GM11168 (cell line): ENCODE measurements around the gene SCN1B.
"Not testable (repeated sequence)": the region's sequence is repeated elsewhere in the genome, so short reads cannot be mapped to it uniquely, and the experiment has no call there.

ENCODE experiments used
- in situ Hi-C: fragments of 300-500 bp; cut with MboI; formaldehyde crosslinking; loops from one replicate; pipeline ENCODE4 v1.12.0; 2022; ENCODE audit warnings: low sequenced_read_pairs; ENCODE audit not compliant: unreplicated experiment

SCN1B gene

DNA sequence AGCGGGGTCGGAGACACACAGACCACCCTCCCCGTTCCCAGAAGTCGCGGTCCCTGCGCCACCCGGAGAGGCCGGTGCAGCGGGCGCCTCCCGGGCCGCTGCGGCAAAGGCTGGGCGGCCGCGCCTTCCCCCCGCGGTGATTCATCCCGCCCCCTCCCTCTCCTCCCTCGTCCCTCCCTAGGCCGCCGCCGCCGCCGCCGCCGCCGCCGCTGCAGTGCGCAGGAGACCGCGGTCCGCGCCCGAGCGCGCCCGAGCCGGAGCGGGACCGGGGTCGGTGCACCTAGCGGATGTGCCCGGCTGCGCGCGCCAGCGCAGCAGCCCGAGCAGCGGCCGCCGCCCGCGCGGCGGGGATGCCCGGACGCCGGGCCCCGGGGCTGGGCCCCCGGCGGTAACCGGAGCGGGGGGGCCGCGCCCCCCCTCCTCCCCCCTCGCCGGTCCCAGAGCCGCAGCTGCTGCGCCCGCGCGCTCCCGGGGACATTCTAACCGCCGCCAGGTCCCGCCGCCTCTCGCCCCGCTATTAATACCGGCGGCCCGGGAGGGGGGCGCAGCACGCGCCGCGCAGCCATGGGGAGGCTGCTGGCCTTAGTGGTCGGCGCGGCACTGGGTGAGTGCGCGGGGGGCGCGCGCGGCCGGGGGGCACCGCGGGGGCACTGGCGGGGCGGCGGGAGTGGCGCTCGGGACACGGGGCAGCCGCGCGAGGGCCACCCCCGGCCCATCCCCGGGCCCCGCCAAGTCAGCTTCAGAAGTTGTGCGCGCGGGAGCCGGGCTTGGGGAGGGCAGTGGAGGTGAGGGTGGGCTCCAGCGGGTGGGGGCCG, at the start of gene SCN1B:
Gene SCN1B, plus strand, starts transcription at position 214 of the 815 bp plus-strand sequence. Its CDS starts 351 bp downstream, at position 565.
- in situ Hi-C loops, result no loop called here

DNA sequence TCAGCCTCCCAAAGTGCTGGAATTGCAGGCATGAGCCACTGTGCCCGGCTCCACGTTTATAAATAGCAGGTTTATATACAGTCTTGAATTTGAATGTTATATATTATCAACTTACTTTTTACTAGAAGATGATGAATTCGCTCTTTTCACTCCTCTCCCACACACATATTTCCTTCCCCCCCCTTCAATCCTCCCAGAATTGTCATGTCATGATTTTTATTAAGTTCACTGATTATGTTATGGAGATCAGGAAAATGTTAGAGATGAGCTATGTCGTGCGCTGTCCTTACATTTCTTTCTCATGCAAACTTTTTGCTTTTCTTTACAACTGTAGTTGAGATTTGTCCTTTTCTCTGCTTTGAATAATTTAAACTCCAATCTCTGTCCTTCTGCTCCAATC, 48.0 kb upstream of the SCN1B start:
- in situ Hi-C loops, result no loop called here

DNA sequence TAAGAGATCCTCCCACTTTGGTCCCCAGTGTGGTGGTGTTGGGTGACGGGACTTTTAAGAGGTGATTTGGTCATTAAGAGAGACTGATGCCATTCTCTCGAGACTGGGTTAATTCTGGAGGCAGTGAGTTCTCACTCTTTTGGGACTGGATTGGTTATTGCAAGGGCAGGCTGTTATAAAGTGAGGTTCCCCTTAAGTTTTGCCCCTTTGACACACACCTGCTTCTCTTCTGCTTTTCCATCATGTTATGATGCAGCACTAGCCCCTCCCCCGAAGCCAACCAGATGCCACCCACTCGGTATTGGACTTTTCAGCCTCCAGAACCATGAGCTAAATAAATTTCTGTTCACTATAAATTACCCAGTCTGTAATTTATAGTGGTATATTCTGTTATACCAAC, 46.5 kb upstream of the SCN1B start:
- in situ Hi-C loops, result no loop called here

GRCh38 chr19:34984287-34984686, 46.0 kb upstream of the SCN1B start:
- in situ Hi-C loops, result no loop called here

DNA sequence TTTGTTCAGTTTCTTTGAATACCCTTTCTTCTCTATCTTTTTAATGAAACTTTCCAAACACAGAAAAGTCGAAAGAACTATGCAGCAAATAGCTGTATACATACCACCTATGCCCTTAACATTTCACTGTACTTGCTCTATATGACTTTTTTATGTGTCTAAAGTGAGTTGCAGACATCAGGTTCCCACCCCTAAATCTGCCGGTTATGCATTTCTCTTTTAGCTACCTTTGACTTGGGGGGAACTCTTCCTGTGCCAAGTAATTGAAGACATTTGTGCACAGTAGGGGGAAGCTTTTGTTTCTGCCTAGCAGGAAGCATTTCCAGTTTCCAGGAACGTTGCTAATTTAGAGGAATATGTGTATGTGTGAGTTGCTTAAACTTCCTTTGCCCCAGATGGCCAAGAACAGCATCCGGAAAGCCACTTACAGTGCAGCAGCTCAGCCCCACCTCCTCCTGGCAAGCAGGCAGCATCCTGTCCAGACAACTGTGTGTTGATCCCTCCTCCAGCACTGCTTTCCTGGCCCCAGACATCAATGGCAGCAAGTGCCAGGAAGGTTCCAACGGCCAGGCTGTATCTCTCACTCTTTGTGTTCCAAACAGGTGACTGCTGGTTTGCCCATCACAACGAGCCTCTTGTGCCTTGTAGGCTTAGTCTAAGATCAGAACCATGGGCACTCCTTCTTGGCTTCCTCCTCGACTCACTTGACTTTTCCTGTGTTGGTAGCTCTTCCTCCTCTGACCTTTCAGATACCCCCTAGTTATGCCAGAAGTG, 44.8 kb upstream of the SCN1B start:
- in situ Hi-C loops, result no loop called here

DNA sequence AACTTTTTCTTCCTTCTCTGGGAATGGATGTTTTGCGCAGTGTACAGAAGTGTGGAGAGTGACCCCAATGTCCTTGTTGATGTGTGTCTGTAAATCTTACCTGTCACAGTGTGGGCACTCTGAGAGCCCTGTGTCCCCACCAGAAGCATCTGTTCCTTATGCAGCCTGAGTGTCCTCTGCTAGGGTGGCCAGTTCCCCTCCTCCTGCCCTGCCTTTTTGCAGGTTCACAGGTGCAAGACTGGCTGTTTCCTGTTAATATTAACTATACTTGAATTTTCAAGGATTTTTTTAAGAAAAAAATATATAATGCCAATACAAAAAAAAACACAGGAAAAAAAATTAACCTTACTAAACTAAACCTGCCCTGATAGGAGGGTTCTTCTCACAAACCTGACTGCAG, 42.2 kb upstream of the SCN1B start:
- in situ Hi-C loops, result no loop called here

DNA sequence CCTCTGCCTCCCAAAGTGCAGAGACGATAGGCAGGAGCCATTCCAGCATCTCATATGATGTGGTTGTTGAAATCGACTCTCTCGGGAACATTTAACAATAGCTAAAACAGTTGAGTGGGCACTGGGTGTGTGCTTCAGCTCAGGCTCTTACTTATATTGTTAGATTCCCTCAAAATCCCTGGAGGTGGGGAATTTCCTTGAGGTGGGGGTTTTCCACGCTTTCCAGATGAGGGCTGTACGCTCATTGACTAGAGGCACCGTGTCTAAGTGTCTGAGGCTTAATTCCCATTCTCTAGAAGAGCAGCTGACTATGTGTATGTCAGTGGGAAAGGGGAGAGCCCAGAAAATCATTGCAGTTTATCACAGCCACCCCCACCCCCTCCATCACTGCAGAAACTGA, 41.0 kb upstream of the SCN1B start:
- in situ Hi-C loops, result no loop called here

- in situ Hi-C loops, result no loop called here
Measured at GRCh38 chr19:34990578-34991192, 39.6 kb upstream of the SCN1B start.

GRCh38 chr19:34991542-34992333, 38.5 kb upstream of the SCN1B start:
- in situ Hi-C loops, result no loop called here

GRCh38 chr19:34992582-34992981, 37.7 kb upstream of the SCN1B start:
- in situ Hi-C loops, result not testable (repeated sequence)

- in situ Hi-C loops, result no loop called here
Measured at GRCh38 chr19:34994286-34994642, 36.0 kb upstream of the SCN1B start.

DNA sequence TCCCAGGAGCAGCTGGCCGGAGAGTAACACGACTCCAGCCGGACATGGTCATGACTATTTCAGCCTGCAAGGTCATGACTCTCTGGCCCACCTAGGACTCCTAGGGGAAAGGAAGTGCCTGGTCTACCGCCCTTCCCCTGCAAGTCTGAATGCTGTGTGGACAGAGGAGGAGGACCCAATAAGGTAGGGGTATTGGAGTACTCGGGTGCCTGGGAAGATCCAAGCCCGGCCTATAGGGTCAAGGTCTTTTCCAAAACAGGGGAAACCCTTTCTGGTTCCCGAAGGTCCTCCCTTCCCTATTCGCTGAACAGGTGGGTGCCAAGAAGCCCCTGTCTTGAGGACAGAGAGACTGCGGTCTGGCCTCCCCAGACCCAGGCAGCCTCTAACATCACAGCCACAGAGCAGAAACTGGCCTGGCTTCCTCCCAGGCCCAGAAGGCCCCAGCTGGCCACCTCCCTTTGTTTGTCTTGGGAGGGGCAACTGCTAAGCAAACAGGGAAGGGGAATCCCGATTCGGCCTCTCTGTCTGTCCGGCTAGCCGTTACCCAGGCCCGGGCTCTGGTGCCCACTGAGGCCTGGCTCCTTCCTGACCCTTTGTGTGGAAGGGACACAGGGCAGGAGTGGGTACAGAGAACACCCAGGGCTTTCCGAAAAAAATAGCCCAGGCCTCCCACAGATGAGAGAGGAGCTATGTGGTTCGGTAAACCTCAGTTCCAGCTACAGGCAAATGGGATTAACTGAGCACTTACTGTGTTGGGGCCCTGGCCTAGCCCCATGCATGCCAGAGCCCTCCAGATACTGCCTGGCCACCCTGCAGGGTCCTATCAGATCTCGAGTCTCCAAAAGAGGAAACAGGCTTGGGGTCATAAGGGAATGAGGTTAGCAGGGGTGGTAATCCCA, 35.4 kb upstream of the SCN1B start:
- in situ Hi-C loops, result no loop called here

- in situ Hi-C loops, result no loop called here
Measured at GRCh38 chr19:34995551-34995950, 34.7 kb upstream of the SCN1B start.

- in situ Hi-C loops, result no loop called here
Measured at GRCh38 chr19:34997071-34997617, 33.1 kb upstream of the SCN1B start.

DNA sequence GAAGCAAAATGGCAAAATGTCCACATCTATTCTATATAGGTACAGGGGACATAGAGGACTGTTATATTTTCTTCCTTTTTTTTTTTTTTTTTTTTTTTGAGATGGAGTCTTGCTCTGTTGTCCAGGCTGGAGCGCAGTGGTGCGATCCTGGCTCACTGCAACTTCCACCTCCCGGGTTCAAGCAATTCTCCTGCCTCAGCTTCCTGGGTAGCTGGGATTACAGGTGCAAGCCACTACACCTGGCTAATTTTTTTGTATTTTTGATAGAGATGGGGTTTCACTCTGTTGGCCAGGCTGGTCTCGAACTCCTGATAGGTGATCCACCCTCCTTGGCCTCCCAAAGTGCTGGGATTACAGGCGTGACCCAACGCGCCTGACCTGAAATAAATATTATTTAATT, 32.0 kb upstream of the SCN1B start:
- in situ Hi-C loops, result not testable (repeated sequence)

DNA sequence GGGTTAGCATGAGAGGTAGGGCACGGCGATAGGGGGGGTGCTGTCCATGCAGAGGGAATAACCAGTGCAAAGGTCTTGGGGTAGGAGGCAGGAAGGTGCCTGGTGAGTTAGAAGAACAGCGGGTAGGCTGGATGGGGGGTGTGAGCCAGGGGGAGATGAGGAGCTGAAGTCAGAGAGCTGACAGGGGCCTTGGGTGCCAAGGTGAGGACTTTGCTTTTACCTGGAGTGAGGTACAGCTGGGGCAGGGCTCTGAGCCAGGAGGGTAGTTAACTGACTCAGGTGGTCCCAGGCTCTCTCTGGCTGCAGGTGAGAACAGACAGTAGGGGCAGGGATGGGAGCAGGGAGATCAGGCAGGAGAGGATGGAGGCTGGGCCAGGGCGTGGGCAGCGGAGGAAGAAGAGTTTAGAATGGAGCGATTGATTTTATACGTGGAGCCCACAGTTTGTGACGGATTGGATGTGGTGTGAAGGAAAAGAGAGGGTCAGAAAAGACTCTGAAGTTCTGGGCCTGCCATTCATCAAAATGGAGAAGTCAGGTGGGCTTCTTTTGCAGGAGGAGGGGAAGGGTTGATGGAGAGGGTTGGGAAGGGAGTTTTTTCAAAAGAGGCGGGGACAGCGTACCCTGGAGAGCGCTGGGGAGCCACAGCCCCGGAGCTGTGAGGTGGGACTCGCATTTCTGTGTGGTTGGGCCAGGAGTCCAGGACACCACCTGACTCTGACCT, 31.3 kb upstream of the SCN1B start:
- in situ Hi-C loops, result no loop called here

GRCh38 chr19:34999498-35000337, 30.6 kb upstream of the SCN1B start, which contains the start of gene GRAMD1A:
Gene GRAMD1A (plus strand): TSS chr19:35000323. CDS start chr19:35000479, 156 bp downstream.
- in situ Hi-C loops, result no loop called here

GRCh38 chr19:35000338-35000646, 30.0 kb upstream of the SCN1B start:
- in situ Hi-C loops, result no loop called here
